Ishikawa (cell line): ENCODE data around the gene MEGF11.

ENCODE experiments used
- CEBPB ChIP-seq: IDR thresholded peaks from 2 replicates; pipeline ENCODE4 v1.6.1; 2012
- CREB1 ChIP-seq: IDR thresholded peaks from 2 replicates; pipeline ENCODE4 v1.6.1; 2012; ENCODE audit warnings: low read depth
- EGR1 ChIP-seq: IDR thresholded peaks from 2 replicates; pipeline ENCODE4 v1.6.1; 2012
- EP300 ChIP-seq: IDR thresholded peaks from 2 replicates; pipeline ENCODE4 v1.6.1; 2012; ENCODE audit warnings: borderline replicate concordance
- FOXM1 ChIP-seq: IDR thresholded peaks from 2 replicates; pipeline ENCODE4 v1.6.1; 2012; ENCODE audit warnings: low read depth, borderline replicate concordance
- MAX ChIP-seq: IDR thresholded peaks from 2 replicates; pipeline ENCODE4 v1.6.1; 2012
- NFIC ChIP-seq: IDR thresholded peaks from 2 replicates; pipeline ENCODE4 v1.6.1; 2012
- RAD21 ChIP-seq: IDR thresholded peaks from 2 replicates; pipeline ENCODE4 v1.6.1; 2012; ENCODE audit warnings: low read depth
- REST ChIP-seq: IDR thresholded peaks from 2 replicates; pipeline ENCODE4 v1.6.1; 2012; ENCODE audit warnings: low read depth, mild to moderate bottlenecking
- TAF1 ChIP-seq: IDR thresholded peaks from 2 replicates; pipeline ENCODE4 v1.6.1; 2012; ENCODE audit warnings: low read depth, mild to moderate bottlenecking
- TCF12 ChIP-seq: IDR thresholded peaks from 2 replicates; pipeline ENCODE4 v1.6.1; 2012; ENCODE audit warnings: low read depth
- TEAD4 ChIP-seq: IDR thresholded peaks from 2 replicates; pipeline ENCODE4 v1.6.1; 2012
- USF1 ChIP-seq: IDR thresholded peaks from 2 replicates; pipeline ENCODE4 v1.6.1; 2012
- YY1 ChIP-seq: IDR thresholded peaks from 2 replicates; pipeline ENCODE4 v1.6.1; 2012; ENCODE audit warnings: low read depth
- ZBTB7A ChIP-seq: IDR thresholded peaks from 2 replicates; pipeline ENCODE4 v1.6.1; 2012; ENCODE audit warnings: low read depth

Gene MEGF11

GRCh38 chr15:66161575-66162118 is 91.9 kb downstream of the MEGF11 start:
- TF ChIP-seq TAF1: no peak
- no peak for TF ChIP-seq NFIC
- no peak for TF ChIP-seq EGR1
- no peak for TF ChIP-seq ZBTB7A
- no peak for TF ChIP-seq CREB1
- no peak for TF ChIP-seq EP300
- TF ChIP-seq RAD21: no peak
- no peak for TF ChIP-seq TCF12
- TF ChIP-seq USF1: no peak
- TF ChIP-seq TEAD4: no peak
- TF ChIP-seq FOXM1: no peak
- TF ChIP-seq MAX: no peak
- TF ChIP-seq CEBPB: no peak

GRCh38 chr15:66161108-66161507 is 92.4 kb downstream of the MEGF11 start:
- no peak for TF ChIP-seq REST
- no peak for TF ChIP-seq TEAD4
- TF ChIP-seq YY1: no peak
- TF ChIP-seq NFIC: no peak

- TF ChIP-seq TAF1 (no peak), MAX (no peak), EP300 (no peak), CREB1 (no peak)
These were observed 96.0 kb downstream of the MEGF11 start for GRCh38 chr15:66157507-66157906.

- TF ChIP-seq ZBTB7A (no peak), TAF1 (no peak), NFIC (no peak), MAX (no peak), FOXM1 (no peak), TCF12 (no peak), RAD21 (no peak), EGR1 (no peak), USF1 (no peak), CREB1 (no peak), CEBPB (no peak), EP300 (no peak), TEAD4 (no peak), YY1 (no peak)
These were observed 97.1 kb downstream of the MEGF11 start for GRCh38 chr15:66156310-66156975.

GRCh38 chr15:66155065-66155464 is 98.5 kb downstream of the MEGF11 start:
- TF ChIP-seq FOXM1 (no peak), CEBPB (no peak), YY1 (no peak), RAD21 (no peak), TAF1 (no peak), TEAD4 (no peak), USF1 (no peak), TCF12 (no peak), REST (no peak), EP300 (no peak)

GRCh38 chr15:66154581-66154980 is 99.0 kb downstream of the MEGF11 start:
- TF ChIP-seq USF1 (no peak), EP300 (no peak), MAX (no peak), EGR1 (no peak), TAF1 (no peak), ZBTB7A (no peak), TCF12 (no peak), RAD21 (no peak), YY1 (no peak), CEBPB (no peak), REST (no peak), CREB1 (no peak), TEAD4 (no peak), NFIC (no peak), FOXM1 (no peak)
